ENCODE measurements around the gene RBP5.

Gene RBP5

DNA sequence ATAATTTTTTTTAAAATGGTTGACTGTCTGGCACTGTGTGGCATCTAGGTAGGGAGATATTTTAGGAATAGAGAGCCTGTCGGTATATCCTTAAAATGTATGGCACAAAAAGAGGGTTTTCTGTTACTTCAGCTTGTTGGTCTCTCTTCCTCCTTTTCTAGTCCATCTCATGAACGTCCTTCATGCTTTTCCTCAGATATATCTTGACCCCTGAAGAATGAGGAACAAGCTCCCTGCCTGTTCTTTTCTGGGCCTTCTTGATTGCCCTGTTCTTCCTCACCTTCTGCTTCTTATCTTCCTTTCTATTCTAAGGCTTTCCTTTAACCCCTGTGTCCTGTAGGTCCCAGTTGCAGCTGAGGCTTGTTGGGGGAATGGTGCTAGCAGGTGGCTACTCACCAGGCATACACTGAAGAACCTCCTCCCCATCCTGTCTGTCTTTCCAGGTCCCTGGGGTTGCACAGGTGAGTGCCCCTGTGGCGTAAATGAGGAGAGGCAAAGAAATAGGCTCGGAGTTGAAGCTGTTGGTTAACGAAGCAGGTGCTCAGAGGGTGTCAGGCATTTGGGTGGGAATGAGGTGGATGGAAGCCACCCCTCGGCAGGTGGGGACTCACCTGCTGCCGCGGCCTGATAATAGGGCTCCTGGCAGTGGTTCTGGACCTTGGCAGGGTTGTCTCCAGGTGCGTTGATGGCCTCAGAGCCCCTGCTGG lies 29.2 kb downstream of the RBP5 start:
- DNase-seq, result no peak

DNA sequence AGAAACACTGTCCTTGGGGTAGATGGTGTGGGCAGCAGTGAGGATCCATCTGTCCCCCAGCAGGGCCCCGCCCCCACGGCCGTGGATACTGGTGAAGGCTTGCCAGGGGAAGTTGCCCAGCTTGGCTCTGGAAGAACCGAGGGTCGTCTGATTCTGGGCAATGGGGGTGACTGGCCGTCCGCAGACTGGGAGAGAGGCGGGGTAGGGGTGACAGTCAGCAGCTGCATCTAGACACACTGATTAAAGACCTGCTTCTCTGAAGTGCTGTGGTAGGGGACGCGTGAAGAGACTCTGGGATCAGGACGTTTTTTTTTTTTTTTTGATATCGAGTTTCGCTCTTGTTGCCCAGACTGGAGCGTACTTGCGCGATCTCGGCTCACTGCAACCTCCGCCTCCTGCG lies 31.7 kb downstream of the RBP5 start:
- DNase-seq, result no peak

DNA sequence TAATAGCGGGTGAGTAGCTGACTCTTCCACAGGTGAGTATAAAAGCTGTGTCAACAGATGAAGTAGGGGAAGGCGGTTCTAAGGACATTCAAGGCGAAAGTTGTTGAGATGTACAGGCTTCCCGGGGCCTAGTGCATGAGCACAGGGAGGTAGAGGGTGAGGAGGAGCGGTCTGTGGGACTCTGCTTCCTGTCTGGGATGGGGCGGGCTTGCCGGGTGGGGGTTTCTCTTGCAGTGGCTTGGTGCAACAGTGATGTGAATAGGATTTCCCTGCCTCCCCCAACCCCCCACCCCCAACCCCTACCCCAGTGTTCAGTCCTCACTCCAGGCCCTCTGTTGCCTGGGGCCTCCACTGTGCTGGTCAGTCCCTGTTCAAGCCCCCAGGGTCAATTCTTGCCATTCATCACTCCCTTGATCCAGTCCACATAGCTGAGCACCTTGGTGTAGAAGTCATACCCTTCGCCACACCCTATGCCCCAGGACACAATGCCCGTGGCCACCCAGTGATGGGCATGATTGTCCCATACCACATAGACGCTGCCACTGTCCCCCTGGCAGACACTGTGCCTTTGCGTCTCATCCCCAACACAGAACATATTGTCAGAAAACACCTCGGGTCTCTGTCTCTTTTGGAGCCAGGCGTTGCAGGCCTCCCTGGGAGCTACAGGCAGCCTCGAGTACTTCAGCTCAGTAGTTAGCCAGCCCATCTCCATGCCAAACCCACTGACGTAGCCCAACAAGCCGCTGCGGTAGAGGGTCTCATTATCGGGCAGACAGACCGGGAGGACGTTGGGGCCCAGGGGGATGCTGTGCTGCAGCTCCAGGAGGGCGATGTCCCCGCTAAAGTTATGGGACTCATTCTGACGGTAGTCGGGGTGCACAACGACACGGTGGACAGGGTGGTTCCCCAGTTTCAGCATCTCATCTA lies 32.4 kb downstream of the RBP5 start:
- DNase-seq, result no peak

DNA sequence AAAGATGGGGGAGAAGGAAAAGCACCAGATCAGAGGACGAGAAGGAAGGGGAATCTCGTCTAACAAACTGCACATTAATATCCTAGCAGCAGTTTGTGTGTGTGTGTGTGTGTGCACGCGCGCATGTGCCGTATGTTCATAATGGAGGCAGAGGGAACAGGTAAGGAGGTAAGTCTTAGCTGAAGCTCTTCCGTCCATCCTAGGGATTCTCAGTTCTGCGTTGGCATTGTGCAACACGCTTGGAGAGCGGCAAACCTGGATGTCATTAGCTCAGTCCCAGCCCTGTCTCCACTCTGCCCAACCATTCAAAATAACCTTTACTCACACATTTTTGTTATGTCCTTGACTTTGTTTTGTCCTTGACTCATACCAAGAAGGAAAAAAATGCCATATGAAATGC lies 34.8 kb downstream of the RBP5 start:
- DNase-seq, result no peak

DNA sequence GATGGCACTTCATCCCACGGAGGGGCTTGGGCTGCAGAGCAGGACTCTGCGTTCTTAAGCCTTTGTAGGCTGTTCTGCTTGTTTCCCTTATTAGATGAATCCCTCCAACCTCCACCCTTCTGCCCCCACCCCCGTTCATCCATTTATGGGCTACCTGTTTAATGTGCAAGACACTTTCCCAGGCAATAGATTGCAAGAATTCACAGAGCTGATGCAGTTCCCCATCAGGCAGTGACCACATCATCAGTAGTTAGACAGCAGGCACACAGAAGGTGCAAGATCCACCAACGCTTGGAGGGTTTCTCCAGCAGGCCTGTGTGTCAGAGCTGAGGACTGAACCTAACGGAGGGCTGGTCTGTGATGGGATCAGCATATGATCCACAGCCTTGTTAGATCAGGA lies 35.2 kb downstream of the RBP5 start:
- no peak for DNase-seq

- DNase-seq, result no peak
Observed at GRCh38 chr12:7092986-7093460, 35.7 kb downstream of the RBP5 start.

GRCh38 chr12:7092229-7092985 lies 36.3 kb downstream of the RBP5 start, which contains the start of gene C1R:
Gene C1R (minus strand): TSS chr12:7092445. CDS start chr12:7092388, 57 bp downstream.
- DNase-seq, result peak; percentile 81

DNA sequence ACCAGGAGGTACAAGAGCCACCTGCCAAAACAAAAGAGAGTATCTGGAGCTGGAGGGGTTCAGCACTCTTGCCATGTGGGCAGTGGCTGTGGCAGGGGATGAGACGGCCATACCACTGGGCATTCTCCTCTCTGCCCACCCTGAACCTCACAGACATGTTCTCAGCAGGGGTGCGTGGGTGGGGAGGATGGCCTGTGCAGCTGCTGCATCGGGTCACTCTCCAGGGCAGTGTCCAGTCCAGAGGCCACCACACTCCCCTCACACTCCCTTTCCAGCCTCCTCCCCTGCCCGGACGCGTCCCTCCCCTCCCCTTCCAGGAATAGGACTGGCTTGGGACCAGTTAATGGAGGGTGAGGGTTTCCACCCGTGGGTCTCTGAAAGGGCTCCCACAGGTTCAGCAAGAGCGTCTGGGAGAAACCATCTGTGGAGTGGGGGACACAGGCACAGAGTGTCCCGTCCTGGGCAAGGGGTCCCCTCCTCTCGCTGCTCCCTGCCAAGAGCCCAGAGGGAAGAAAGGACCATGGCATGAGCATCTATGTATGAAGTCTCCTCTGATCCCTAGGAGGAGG lies 36.9 kb downstream of the RBP5 start:
- DNase-seq, result no peak

- no peak for DNase-seq
Observed at GRCh38 chr12:7091171-7091570, 37.5 kb downstream of the RBP5 start.

DNA sequence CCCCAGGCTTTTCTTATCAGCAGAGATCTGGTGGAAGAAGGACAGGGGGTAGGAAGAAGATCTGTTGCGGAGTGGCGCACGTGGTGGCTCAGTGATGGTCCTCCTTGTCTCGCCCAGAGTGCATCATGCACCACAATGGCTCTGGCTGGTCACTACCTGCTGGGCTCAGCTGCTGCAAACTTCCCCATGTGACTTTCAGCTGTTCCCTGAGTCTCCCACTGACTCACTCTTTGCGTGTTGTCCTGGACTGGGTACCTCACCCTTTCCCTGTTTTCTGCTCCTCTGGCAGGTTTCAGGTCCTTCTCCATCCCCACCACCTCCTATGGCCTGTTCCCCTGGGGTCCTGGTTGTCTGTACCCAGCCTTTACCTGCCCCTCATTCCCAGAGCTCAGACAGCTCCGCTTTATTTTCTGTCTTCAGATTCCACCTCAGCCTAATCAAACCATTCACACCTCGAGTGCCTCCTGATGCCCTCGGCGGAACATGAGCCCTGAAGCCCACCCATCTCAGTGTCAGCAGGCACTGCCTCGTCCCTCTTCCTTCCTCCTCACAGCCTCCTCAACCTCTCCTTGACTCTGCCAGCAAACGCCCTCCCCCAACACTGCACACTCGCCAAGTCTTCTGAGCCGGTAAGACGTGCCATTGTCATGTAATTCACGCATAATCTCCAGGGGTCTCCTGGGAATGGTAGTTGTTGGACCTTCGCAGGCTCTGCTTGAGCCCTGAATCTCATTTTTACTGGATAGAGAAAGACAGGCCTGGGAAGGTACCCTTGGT lies 38.3 kb downstream of the RBP5 start:
- DNase-seq, result peak; percentile 67

DNA sequence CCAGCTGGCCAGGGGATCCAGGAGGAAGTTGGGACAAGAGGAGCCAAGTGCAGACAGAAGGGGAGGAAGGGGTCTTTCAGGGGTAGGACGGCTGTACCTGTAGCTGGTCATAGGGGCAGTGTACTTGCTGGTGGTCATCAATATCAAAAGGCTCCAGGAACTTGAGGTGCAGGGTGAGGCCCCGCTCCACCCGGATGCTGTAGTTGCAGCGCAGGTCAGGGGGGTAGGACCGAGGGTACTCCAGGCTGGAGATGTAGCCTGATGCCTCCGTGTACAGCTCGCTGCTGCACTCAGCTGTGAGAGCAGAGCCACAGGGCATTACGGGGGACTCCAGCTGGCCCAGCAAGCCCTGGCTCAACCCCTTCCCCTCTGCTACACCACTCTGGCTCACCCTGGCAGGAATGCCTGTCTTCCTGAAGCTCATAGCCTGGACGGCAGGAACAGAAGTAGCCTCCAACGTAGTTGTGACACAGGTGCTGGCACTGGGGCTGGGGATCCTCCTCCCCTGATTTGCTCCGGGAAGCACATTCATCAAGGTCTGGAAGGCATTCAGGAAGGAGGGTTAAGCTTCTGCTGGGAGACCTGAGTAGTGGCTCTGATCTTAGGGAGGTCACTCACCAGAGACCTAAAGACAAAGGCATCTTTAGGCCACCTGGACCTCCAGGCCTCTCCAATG lies 39.4 kb downstream of the RBP5 start:
- DNase-seq, result no peak

GRCh38 chr12:7083125-7083524 lies 45.6 kb downstream of the RBP5 start:
- no peak for DNase-seq

GRCh38 chr12:7081037-7081436 lies 47.7 kb downstream of the RBP5 start:
- DNase-seq, result no peak

GRCh38 chr12:7079826-7080125 lies 48.9 kb downstream of the RBP5 start:
- DNase-seq, result no peak

DNA sequence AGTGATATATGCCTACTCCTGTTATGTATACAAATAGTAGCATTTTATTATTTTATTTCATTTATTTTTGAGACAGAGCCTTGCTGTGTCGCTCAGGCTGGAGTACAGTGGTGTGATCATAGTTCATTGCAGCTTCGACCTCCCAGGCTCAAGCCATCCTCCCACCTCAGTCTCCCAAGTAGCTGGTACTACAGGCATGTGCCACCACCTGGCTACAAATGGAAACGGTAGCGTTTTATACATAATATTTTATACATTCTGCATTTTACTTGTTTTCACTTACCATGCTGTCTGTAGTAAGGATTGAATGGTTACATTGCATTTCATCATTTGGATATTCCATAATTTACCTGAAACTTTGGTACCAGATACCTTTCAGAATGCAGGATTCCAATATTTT lies 50.5 kb downstream of the RBP5 start:
- DNase-seq, result no peak

DNA sequence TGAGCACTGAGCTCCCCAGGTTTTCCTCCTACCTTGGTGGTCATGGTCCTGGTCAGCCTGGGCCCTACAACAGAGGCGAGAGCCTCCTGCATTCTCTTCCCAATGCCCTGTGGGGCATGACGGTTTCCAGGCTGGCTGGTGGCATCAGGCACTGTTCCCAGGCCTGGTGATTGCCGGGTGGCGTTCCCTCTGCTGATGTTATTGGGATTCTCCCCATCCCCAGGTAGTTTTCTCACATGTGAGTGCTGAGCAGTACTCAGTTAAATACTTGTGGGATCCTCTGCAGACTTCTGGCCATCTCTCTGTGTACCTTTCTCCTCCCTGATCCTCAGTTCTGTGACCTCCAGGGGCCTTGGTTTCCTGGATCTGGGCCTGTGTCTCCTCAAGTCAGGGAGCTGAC lies 52.2 kb downstream of the RBP5 start:
- no peak for DNase-seq

- DNase-seq, result no peak
Observed at GRCh38 chr12:7075939-7076338, 52.8 kb downstream of the RBP5 start.

GRCh38 chr12:7075518-7075917 lies 53.2 kb downstream of the RBP5 start:
- DNase-seq, result no peak

- DNase-seq, result no peak
Observed at GRCh38 chr12:7073946-7074345, 54.7 kb downstream of the RBP5 start.
